GM21526 (cell line): ENCODE measurements around the gene ANOS1.
"Not testable (repeated sequence)": the region's sequence is repeated elsewhere in the genome, so short reads cannot be mapped to it uniquely, and the experiment has no call there.

Experiments used
- ATAC-seq: cut with Tn5 transposase; IDR thresholded peaks from one replicate; pipeline ENCODE4 v1.9.1; 2021; ENCODE audit warnings: moderate library complexity; ENCODE audit not compliant: unreplicated experiment, low FRiP score

Gene ANOS1, protein sequence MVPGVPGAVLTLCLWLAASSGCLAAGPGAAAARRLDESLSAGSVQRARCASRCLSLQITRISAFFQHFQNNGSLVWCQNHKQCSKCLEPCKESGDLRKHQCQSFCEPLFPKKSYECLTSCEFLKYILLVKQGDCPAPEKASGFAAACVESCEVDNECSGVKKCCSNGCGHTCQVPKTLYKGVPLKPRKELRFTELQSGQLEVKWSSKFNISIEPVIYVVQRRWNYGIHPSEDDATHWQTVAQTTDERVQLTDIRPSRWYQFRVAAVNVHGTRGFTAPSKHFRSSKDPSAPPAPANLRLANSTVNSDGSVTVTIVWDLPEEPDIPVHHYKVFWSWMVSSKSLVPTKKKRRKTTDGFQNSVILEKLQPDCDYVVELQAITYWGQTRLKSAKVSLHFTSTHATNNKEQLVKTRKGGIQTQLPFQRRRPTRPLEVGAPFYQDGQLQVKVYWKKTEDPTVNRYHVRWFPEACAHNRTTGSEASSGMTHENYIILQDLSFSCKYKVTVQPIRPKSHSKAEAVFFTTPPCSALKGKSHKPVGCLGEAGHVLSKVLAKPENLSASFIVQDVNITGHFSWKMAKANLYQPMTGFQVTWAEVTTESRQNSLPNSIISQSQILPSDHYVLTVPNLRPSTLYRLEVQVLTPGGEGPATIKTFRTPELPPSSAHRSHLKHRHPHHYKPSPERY

DNA sequence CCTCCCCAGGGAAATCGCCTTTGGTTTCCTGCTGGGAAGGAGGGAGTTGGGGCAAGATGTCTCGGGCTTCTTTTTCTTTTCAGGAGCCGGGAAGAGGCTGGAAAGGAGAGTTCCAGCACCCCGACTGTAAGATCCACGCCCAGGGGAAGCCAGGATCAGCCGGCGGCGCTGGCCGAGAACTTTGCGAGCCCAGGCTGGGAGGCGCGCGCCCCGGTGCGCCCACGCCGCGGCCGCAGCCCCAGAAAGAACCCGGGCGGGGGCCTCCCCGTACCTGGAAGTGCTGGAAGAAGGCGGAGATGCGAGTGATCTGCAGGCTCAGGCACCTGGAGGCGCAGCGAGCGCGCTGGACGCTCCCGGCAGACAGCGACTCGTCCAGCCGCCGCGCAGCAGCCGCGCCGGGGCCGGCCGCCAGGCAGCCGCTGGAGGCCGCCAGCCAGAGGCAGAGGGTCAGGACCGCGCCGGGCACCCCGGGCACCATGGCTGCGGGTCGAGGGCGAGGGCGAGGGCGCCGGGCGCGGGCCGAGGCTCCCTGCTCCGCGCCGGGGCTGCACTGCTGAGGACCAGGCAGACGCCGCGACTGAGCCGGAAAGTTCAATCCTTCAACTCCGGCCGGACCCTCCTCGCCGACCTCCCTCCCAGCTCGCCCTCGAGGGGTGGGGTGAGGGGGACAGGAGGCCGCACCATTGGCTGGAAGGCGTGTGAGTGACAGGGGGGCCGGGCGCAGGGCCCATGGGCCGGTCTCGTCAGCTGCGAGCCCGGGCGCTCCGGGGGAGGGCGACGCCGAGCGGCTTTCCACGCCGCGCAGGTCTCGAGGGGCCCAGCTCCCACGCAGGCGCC lies at the start of gene ANOS1:
TSS of gene ANOS1 (minus strand) at position 579 of the 837 bp plus-strand sequence. CDS start at position 478, 101 bp downstream.
- ATAC-seq = no peak

DNA sequence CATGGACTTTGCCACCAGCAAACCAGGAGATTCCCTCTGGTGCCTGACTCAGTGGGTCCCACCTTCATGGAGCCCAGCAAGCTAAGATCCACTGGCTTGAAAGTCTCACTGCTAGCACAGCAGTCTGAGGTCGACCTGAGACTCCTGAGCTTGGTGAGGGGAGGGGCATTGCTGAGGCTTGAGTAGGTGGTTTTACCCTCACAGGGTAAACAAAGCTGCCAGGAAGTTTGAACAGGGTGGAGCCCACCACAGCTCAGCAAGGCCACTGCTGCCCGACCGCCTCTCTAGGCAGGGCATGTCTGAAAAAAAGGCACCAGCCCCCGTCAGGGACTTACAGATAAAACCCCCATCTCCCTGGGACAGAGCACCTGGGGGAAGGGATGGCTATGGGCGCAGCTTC lies 41.2 kb upstream of the ANOS1 start:
- no peak for ATAC-seq

DNA sequence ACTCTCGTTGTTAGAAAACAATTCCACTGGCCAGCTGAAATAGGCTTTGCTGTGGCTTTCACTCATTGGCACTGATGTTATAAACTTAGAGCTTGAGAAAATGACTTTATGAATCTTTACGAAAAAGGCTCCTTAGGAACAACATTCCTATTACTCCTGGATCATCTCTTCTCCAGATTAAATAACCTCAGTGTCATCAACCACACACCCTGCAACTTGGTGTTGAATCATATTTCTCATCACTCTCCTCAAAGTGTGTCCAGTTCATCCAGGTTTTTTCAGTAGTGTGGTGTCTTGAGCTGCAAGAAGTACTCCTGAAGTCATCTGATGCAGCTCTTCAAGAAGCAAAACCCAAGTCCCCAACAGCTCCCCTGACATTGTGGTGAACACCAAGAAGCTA lies 28.1 kb upstream of the ANOS1 start:
- ATAC-seq = no peak

DNA sequence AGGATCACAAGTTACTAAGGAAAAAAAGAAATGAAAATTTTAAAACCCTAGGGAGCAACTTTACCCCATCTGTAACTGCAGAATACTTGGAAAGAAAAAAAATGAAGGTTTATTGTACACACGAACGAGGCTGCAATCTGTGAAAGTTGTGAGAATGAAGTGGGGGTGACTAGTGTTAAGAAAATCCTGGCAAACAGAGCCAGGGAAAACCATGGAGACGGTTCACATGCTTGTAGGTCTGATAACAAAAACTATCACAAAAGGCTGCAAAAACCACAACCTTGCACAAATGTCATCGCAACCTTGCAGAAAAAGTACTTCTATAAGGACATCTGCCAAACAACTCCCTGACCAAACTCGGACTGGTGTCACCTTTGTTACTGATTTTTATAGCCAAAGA lies 26.8 kb upstream of the ANOS1 start:
- ATAC-seq = not testable (repeated sequence)

DNA sequence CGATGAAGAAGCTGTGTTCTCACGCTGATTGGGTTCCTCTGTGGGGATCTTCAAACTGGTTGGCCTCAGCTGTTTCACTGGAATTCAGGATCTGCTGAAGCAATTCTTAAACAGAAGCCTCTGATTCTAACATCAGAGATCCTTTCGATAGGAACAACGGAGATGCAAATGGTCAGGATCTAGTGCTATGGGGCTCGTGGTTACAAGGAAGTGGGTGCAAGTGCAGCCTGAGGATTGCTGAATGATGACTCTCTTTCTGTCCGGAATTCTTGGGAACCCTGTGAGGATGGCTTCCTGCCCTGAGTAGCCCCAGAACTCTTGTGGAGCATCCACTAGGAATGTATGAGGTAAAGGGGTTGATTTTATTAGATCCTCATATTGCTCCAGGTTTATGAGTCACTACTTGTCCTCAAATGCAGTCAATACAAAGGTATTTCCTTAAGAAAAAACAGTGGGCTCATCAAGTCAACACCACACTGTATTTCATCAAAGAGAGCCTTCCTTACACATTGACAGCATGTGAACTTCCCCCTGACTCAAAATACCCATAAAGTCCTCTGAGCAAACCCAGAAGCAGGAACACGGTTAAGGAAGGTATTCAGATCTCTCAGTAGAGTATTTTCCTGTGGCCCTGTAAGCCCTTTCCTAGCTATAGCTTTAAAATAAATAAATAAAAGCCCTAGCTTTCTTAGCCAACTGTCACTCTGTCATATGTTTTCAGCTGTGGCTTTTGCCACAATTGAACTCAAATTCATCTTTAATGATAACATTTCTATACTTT lies 25.9 kb upstream of the ANOS1 start:
- ATAC-seq = not testable (repeated sequence)

DNA sequence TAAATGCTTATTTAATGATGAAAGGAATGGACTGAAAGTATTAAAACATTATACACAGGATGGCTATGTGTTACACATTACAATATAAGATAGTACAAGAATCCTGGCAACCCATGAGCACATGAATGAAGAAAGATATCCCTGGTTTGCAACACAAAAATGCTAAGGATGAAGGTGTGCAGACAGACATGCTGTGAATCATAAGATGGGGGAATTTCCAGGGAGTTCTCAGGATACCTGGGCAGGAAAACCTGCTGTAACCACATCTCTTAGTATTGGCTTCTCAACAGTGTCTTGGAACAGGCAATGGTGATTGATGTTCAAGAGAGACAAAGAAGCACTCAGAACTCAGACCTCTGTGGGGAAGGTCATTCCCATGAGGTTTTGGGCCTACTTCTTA lies 23.9 kb upstream of the ANOS1 start:
- no peak for ATAC-seq

DNA sequence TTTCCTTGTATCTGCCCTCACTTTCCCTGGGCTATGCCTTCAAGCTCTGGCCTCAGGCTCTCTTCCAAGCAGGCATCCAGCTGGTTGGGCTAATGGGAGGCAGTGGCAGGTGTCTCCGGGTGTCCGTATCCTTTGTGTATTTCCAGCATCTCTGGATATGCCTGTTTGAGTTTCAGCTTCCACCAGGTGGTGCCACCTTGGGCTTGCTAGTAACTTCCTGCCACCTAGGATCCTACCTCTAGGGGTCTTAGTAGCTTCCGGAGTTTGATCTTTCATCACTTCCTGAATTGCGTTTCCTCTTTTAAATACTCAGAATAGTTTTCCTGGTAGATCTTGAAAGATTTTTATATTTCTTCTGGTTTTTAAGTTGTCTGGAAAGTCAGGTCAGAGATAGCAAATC lies 23.2 kb upstream of the ANOS1 start:
- no peak for ATAC-seq

DNA sequence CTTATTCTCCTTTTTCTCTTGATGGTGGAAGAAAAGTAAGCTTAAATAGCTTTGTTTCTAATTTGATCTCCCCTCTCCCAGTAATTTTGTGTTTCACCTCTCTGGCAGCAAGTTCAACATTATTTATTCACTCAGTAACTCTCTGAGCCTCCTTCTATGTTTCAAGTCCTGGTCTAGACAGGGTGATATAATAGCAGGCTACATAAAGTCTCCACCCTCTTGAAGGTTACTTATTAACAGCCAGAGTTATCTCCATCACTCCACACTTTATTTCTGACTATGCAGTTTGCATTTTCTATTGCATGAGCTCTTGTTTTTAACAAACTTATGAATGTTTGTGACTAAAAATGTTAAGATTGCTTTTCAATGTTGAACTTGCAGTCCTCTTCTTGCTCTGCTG lies 17.8 kb upstream of the ANOS1 start:
- no peak for ATAC-seq

DNA sequence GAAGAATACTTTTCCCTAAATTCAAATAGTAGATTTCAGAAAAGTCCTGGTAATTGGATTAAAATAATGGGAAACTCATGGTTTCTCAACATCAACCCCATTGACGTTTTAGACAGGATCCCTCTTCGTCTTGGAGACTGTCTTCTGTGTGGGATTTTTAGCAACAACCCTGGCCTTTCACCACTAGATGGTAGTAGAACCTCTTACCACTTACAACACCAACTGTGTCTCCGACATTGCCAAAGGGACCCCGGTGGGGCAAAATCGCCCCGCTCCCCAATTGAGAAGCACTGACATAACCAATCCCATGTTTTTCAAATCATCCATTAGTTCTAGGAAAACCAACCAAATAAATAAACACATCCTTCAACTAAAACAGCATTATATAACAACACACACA lies 16.9 kb upstream of the ANOS1 start:
- ATAC-seq = peak; percentile 82

DNA sequence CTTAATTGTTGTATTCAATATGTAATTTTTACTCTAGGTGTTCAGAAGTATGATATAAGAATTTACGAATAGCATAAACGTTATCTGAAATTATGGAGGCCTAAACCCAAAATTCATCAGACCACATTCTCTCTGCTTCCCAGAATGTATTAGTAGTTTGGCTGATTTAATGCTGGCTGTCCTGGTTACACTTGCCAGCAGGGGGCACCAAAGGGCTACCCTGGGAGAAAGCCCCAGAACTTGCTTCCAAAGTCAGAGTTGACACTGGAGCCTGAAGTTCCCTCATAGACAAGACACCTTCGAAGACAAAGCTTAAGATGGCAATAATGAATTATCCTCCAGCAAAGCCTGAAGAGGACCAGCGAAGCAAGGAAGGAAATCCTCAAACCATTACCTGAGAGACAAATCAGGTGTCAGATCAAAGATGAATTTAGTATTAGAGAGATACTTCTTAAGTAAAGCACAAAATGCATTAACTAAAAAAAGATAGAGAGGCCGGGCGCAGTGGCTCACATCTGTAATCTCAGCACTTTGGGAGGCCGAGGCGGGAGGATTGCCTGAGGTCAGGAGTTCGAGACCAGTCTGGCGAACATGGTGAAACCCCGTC lies 11.3 kb upstream of the ANOS1 start:
- peak; percentile 76 for ATAC-seq

DNA sequence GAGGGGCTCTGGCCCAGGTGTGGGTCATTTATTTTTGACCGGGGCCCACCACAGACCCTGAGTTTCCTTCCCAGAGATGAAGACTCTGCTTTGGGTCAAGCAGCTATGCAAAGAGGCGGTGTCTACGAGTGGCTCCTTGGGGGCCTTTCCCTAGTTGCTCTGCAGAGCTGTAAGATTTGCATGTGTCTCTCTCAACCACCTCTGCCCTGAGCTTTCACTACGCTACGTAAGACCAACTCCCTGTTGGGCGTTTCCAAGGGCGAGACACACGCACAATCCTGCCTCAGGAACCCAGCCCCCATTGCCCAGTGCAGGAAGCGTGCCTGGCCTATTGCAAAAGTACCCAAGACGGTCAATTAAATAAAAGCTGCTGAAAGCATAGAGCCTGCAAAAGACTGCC lies 10.0 kb upstream of the ANOS1 start:
- ATAC-seq = no peak

DNA sequence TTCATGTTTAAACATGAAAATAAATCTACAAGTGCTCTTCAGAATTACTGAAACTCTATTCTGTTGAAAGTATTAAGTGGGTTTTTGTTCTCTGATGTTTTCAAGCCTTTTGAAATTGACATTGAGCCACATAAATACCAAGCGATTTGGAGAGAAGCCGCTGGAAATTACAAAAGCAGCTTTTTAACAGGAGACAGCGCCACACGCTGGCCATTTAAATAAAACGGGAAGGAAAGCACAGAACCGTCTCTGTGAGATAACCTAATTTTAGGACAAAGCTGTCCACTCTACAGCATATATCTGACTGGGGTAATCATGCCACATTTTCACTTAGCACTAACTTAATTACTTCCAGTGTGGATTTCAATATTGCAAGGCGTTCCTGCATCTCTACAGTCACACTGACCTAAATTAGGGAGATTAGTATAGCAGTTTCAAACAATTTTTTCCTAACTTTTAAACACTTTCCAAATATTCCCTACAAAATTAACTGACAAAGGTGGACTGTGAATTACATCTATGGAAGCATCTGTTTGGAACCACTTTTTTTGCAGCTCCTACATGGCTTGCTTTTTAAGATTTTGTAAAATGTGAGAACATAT lies 6.8 kb upstream of the ANOS1 start:
- no peak for ATAC-seq

DNA sequence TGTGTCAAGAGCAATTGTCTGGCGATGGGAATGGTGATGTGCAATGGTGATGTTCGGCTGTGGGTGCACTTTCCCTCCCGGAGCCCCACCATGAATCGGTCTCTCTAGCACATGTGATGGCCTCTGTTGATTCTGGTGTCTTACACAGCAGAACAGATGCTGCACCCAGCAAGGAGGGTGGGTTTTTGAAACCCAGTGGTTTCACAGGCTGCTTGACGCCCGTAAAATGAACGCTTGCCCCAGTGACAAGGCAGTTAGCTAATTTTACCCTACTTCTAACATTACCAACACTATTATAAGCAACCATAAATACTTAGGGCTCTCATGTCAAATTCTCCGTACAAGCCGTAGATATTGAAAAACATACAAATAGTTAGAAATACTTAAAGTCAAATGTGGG lies 5.9 kb upstream of the ANOS1 start:
- ATAC-seq = no peak

DNA sequence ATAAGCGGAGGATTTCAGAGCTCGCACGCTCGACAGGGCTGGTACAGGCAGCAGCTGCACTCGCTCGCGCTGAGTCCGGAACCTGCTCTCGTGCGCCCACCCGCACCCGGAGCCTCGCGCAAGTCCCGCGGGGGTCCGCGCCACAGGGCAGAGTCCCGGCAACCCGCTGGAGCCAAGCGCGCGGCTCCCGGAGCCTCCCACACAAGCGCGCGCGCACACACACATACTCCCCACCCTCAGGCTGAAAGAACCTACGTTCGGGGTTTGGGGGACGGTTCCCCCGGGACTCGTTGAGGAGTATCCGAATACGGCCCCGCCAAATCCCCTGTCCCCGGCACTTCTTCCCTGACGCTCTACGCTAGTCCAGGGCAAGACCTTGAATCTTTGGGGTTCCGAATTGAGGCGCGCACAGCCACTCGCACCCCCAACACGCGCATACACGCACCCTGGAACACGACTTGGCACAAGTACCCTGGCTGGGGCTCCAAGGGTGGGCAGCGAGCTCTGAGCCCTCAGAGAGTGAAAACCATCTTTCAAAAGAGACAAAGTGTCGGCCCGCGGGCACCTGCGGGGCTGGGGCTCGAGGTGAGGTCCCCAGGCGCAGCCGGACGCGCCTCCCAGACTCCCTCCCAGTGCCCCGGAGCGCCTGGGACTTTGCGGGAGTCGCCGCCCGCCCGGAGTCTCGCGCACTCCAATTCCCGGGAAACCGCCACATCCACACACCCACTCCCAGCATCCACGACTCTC lies 952 bp downstream of the ANOS1 start:
- ATAC-seq = no peak

DNA sequence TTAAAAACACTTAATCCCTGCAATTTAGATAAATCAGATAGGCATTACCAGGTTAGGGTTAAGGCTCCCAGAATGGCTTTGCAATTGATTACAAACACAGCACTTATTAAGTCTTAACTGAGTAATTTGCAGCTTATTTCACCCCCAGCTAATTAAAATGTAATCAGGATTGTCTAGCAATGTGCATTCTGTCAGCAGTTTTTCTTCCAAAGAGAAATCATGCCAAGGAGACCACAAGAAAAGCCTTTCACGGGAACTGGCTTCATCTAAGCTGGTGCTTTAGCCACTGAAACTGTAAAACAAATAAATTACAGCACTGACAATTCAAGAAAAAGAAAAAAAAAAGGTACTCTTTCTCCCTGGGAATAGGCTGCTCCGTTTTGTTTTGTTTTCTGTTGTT lies 2.1 kb downstream of the ANOS1 start:
- ATAC-seq = no peak

DNA sequence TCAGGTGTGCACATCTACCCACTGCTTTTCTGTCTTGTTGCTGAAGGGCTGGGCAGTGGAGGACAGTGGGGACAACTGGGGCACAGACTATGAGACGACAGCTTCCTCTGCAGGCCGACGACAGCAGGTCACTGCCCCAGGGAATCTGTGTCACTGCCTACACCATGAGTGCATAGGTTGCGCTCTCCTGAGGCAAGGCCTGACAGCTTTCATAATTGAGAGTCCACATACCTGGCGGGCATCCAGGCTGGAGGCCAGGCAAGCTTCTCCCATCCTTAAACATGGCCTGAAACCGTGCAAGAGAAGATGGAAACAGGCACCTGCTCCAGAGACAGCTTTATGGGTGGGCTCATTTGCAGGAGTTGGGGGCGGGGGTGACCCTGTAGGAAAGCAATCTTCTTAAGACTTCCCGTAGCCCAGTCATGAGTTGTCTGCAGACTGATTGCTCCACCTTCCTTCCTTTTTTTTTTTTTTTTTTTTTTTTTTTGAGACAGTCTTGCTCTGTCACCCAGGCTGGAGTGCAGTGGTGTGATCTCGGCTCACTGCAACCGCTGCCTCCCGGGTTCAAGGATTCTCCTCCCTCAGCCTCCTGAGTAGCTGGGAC lies 2.9 kb downstream of the ANOS1 start:
- no peak for ATAC-seq

DNA sequence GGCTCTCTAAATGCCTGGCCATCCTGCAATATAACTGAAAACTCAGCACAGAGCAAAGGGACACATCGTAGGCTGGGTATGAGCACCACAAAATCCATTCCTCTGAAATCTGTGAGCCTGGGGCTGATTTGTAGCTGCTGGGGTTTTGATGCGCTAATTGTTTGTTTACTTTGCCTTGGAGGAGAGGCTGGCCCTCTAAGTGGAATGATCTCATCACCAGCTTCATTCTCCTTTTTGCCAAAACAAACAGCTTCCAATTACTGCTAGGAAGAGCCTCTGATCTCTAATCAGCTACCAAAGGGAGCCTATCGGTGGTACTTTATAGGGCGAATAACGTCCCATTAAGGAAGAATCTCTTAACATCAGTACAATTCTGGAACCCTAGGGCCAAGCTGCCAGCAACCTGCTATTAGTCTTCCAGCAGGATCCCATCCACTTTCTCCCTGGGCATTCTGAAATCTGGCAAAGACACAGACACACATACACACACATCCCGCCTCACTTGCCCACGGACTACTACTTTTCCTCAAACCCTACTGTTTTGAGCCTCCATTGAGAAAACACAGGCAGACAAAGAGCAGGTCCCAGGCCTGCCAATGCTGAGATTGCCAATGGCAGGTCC lies 5.8 kb downstream of the ANOS1 start:
- no peak for ATAC-seq

DNA sequence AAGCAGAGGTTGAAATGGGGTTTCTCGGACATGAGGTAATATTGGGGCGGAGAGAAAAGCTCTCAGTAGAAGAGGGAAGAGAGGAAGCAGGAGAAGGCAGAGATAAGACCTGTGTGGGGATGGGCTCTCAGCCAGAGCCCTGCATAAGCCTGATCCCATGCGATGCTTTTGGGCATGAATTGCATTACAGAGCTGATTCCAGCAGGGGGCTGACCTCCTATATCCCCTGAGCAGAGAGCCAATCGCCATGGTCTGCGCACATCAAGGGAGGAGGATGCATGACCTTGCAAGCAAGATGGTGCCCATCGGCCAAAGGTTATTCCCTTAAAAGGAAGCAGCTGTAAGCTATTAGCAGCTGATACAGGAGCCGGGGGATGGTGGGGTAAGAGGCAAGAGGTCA lies 7.6 kb downstream of the ANOS1 start:
- no peak for ATAC-seq
